ENCODE data around the gene TMPRSS4. TPM values are rescaled to one million over a fixed set of nuclear protein-coding genes. Genes with fewer than 3 reads are reported as not detected.

TMPRSS4 gene
- total and polyA plus RNA-seq, 9 of the 15 experiments (the other 6 are each of a cell fraction or from before 2014, with no cell fraction given), result 4.0 to 10.0 (median 5.6) TPM

- no peaks in the 10 kb centered on the region for H3K79me2 ChIP-seq (ENCODE audit: control insufficient read depth, insufficient read depth, low read length)
- no peak overlapping the region for H2AFZ ChIP-seq (ENCODE audit: low read depth, low read length)
- no peaks in the 10 kb centered on the region for H3K4me1 ChIP-seq (replicated peaks in 1 of 2; ENCODE audit: control insufficient read depth in 2 of 2, insufficient read depth in 2 of 2, low read length in 2 of 2)
- POLR2A ChIA-PET, result no interaction called here
- no peaks in the 10 kb centered on the region for H3K36me3 ChIP-seq (ENCODE audit: control insufficient read depth, insufficient read depth, low read length)
- no peak for ATAC-seq
- no peak overlapping the region for H3K4me3 ChIP-seq
- DNase-seq (ENCODE audit: extremely low read depth in 1 of 4, low spot score in 3 of 4), result no peak
- CTCF ChIA-PET (ENCODE audit: low intra/inter-chr PET ratio), result no interaction called here
- intact Hi-C loops (cut with micrococcal nuclease) (no loop called here), in situ Hi-C loops (cut with MboI) (no loop called here)
- 75% methylated on average over 1 of the region's 1 CpG for WGBS (ENCODE audit: insufficient coverage, low coverage, missing lambda C conversion rate)
- H3K27ac ChIP-seq (ENCODE audit: extremely low read depth, low read depth, low read length), result no peak overlapping the region
- H4K20me1 ChIP-seq (replicated peaks; ENCODE audit: control insufficient read depth, insufficient read depth, low read length), result no peaks in the 10 kb centered on the region
- no peaks in the 10 kb centered on the region for H3K27me3 ChIP-seq (ENCODE audit: control insufficient read depth in 2 of 2, insufficient read depth in 2 of 2, low read length in 2 of 2)
- FAIRE-seq, result no peak
- no peaks in the 10 kb centered on the region for H3K9me1 ChIP-seq (ENCODE audit: control insufficient read depth, insufficient read depth, low read length)
- H3K4me2 ChIP-seq (ENCODE audit: insufficient read depth, low read length), result no peak overlapping the region
- no TSS peak for BruUV-seq (replicated peaks)
- no peak overlapping the region for H3K9ac ChIP-seq (ENCODE audit: insufficient read depth in 1 of 2, low read depth in 2 of 2, low read length in 2 of 2)
- no peak for TF ChIP-seq ZNF239 (CRISPR knock-in tag; IDR thresholded peaks at IDR 0.05)
- TF ChIP-seq RBM25 (IDR thresholded peaks at IDR 0.05; ENCODE audit: low read depth, low read length, severe bottlenecking), result peak; percentile 29
- TF ChIP-seq ZNF280A (IDR thresholded peaks at IDR 0.05; ENCODE audit: low read depth, partially characterized antibody), result peak; percentile 29
- peak; percentile 57; the same call in 1 of the 2 replicates for TF ChIP-seq TRIM28 (IDR thresholded peaks at IDR 0.05)
- no peaks in the 10 kb centered on the region for H3K9me3 ChIP-seq (replicated peaks; ENCODE audit: control insufficient read depth, insufficient read depth, low read depth, low read length)
These were observed 43.9 kb downstream of the TMPRSS4 start for GRCh38 chr11:118120793-118121192.
